BE2C (cell line): ENCODE results near the gene VHLL.

ENCODE experiments used
- DNase-seq: peaks from one replicate; pipeline ENCODE4 v3.0.0-alpha.2; 2020
- H3K27me3 ChIP-seq: fragments of 250-450 bp; sonication (Bioruptor Pico); 2 replicates; pipeline ENCODE4 v1.5.1; 2020; ENCODE audit warnings: mild to moderate bottlenecking
- H3K36me3 ChIP-seq: fragments of 250-450 bp; sonication (Bioruptor Pico); 2 replicates; pipeline ENCODE4 v1.5.1; 2020; ENCODE audit warnings: mild to moderate bottlenecking
- H3K4me1 ChIP-seq: fragments of 250-450 bp; sonication (Bioruptor Pico); 2 replicates; pipeline ENCODE4 v1.5.1; 2020
- H3K4me3 ChIP-seq: 2 replicates; pipeline ENCODE4 v1.5.1; 2011; ENCODE audit warnings: low read depth, low read length
- H3K9me3 ChIP-seq: fragments of 250-450 bp; sonication (Bioruptor Pico); 2 replicates; pipeline ENCODE4 v1.5.1; 2020
- CTCF ChIP-seq: IDR thresholded peaks from 2 replicates; pipeline ENCODE4 v1.5.1; 2012; ENCODE audit warnings: mild to moderate bottlenecking, low read depth, low read length

Gene VHLL

GRCh38 chr1:156281693-156282478 lies 17.2 kb downstream of the VHLL start:
- Histone ChIP-seq H3K36me3 (peaks cover 43% of the 10 kb centered on the region), H3K9me3 (no peaks in the 10 kb centered on the region), H3K4me1 (peaks cover 5% of the 10 kb centered on the region; the same call in 1 of the 2 replicates), H3K27me3 (no peaks in the 10 kb centered on the region), H3K4me3 (peak overlapping the region; percentile 73)
- no peak for TF ChIP-seq CTCF
- DNase-seq = peak; percentile 62

GRCh38 chr1:156281281-156281680 lies 17.8 kb downstream of the VHLL start:
- Histone ChIP-seq H3K4me1 (peaks cover 5% of the 10 kb centered on the region; the same call in 1 of the 2 replicates), H3K4me3 (peak overlapping the region; percentile 73), H3K27me3 (no peaks in the 10 kb centered on the region), H3K36me3 (peaks cover 49% of the 10 kb centered on the region), H3K9me3 (no peaks in the 10 kb centered on the region)
- 0 out of 2 replicates have a peak, but pooled peaks have one; percentile 12 for TF ChIP-seq CTCF
- peak; percentile 71 for DNase-seq

- H3K4me3 ChIP-seq = no peak overlapping the region
- no peak for DNase-seq
- no peaks in the 10 kb centered on the region for H3K9me3 ChIP-seq
- H3K27me3 ChIP-seq = no peaks in the 10 kb centered on the region
- peaks cover 62% of the 10 kb centered on the region for H3K36me3 ChIP-seq
- peaks cover 5% of the 10 kb centered on the region; the same call in 1 of the 2 replicates for H3K4me1 ChIP-seq
- no peak for TF ChIP-seq CTCF
Measured at GRCh38 chr1:156279837-156280236, 19.3 kb downstream of the VHLL start.

GRCh38 chr1:156276966-156277381 lies 22.1 kb downstream of the VHLL start:
- H3K36me3 ChIP-seq = peaks cover 91% of the 10 kb centered on the region

GRCh38 chr1:156276532-156276931 lies 22.6 kb downstream of the VHLL start:
- Histone ChIP-seq H3K4me3 (no peak overlapping the region), H3K27me3 (no peaks in the 10 kb centered on the region), H3K36me3 (peaks cover 95% of the 10 kb centered on the region), H3K9me3 (no peaks in the 10 kb centered on the region), H3K4me1 (peaks cover 5% of the 10 kb centered on the region; the same call in 1 of the 2 replicates)
- no peak for DNase-seq
- TF ChIP-seq CTCF = no peak

More at GRCh38 chr1:156276966-156277381, 22.1 kb downstream of the VHLL start:
- TF ChIP-seq CTCF = no peak
- Histone ChIP-seq H3K9me3 (no peaks in the 10 kb centered on the region), H3K4me3 (no peak overlapping the region), H3K27me3 (no peaks in the 10 kb centered on the region), H3K4me1 (peaks cover 5% of the 10 kb centered on the region; the same call in 1 of the 2 replicates)
- no peak for DNase-seq

GRCh38 chr1:156270314-156270713 lies 28.8 kb downstream of the VHLL start:
- peaks cover 97% of the 10 kb centered on the region for H3K36me3 ChIP-seq
- H3K4me1 ChIP-seq = no peaks in the 10 kb centered on the region
- no peak for TF ChIP-seq CTCF
- no peaks in the 10 kb centered on the region for H3K9me3 ChIP-seq
- H3K27me3 ChIP-seq = no peaks in the 10 kb centered on the region
- no peak for DNase-seq
- no peak overlapping the region for H3K4me3 ChIP-seq
